K562 (cell line): ENCODE data around the gene ZDHHC16. TPM values are rescaled to one million over a fixed set of nuclear protein-coding genes. Genes with fewer than 3 reads are reported as not detected.

Source experiments
- AFF1 ChIP-seq, 2 experiments: fragments of 450-650 bp; IDR thresholded peaks; 2 replicates each; pipeline ENCODE4 v1.6.1; 2018; ENCODE audit warnings: mild to moderate bottlenecking in 2 of 2, low read depth in 1 of 2; ENCODE audit not compliant: partially characterized antibody in 2 of 2
- CTBP1 ChIP-seq: fragments of 450-650 bp; IDR thresholded peaks from 2 replicates; pipeline ENCODE4 v1.6.1; 2016; ENCODE audit warnings: borderline replicate concordance
- ESRRA ChIP-seq: fragments of 450-650 bp; IDR thresholded peaks from 2 replicates; pipeline ENCODE4 v1.6.1; 2014; ENCODE audit warnings: low read depth, mild to moderate bottlenecking, moderate library complexity, borderline replicate concordance
- MAFF ChIP-seq: IDR thresholded peaks from 2 replicates; pipeline ENCODE4 v1.6.1; 2012; ENCODE audit warnings: low read length, improper control_type of control experiment
- MNT ChIP-seq, 2 experiments: fragments of 450-650 bp; conservative IDR thresholded peaks; 2 replicates each; pipeline ENCODE4 v1.6.1; 2017; ENCODE audit warnings: mild to moderate bottlenecking in 2 of 2, moderate library complexity in 2 of 2
- RUNX1 ChIP-seq: sonication (generic); IDR thresholded peaks from 2 replicates; pipeline ENCODE4 v1.6.1; 2016; ENCODE audit warnings: antibody characterized with exemption, low read depth
- TARDBP ChIP-seq: fragments of 450-650 bp; IDR thresholded peaks from 2 replicates; pipeline ENCODE4 v1.6.1; 2016
- TRIM24 ChIP-seq, 2 experiments: fragments of 450-650 bp; IDR thresholded peaks; 2 replicates each; pipeline ENCODE4 v1.6.1; 2016
- ZBTB7A ChIP-seq: IDR thresholded peaks from 2 replicates; pipeline ENCODE4 v1.6.1; 2011; ENCODE audit warnings: low read depth, mild to moderate bottlenecking, low read length, moderate library complexity, borderline replicate concordance; ENCODE audit not compliant: control insufficient read depth
- ZMIZ1 ChIP-seq, 2 experiments: fragments of 150-350 bp in 1 of 2; IDR thresholded peaks; 2 replicates each; pipeline ENCODE4 v1.6.1; 2012 to 2016; ENCODE audit warnings: low read depth in 2 of 2, low read length in 2 of 2, mild to moderate bottlenecking in 1 of 2, moderate library complexity in 1 of 2
- ZNF175 ChIP-seq: fragments of 200-800 bp; sonication (Bioruptor generic); IDR thresholded peaks from 2 replicates; pipeline ENCODE4 v1.6.1; 2016; ENCODE audit warnings: low read depth, mild to moderate bottlenecking, missing genetic modification characterization, missing compliant biosample characterization
- ZNF586 ChIP-seq: fragments of 450-650 bp; formaldehyde crosslinking; conservative IDR thresholded peaks from 2 replicates; pipeline ENCODE4 v1.4.0; 2020; ENCODE audit warnings: mild to moderate bottlenecking, moderate library complexity
- polyA plus RNA-seq, 8 experiments: library from polyadenylated mRNA; depleted of rRNA in 4 of 8; stranded (reverse) in 5 of 8; unstranded in 3 of 8; fragments of >200 nt; fragmentation: Nextera tagmentation in 2 of 8; fragmentation: Illumina TruSeq in 1 of 8; extraction: Ambion mirVana in 2 of 8; extraction: Trizol in 1 of 8; gene quantifications; 2 replicates each; pipeline versions ENCODE4 v1.2.1 to v1.2.3, GENCODE V29; 2011 to 2014; ENCODE audit warnings: inconsistent platforms in 1 of 8, missing spikeins in 1 of 8
- total RNA-seq, 7 experiments: library from RNA; depleted of rRNA in 6 of 7; stranded (reverse); fragments of >200 nt in 6 of 7; fragmentation: Illumina TruSeq in 2 of 7; extraction: Trizol in 2 of 7; gene quantifications; 2 replicates each; pipeline versions ENCODE4 v1.2.1 to v1.2.3, GENCODE V29; 2011 to 2021; ENCODE audit warnings: low replicate concordance in 1 of 7

The ZDHHC16 gene
- total and polyA plus RNA-seq, 9 of the 15 experiments (the other 6 are each of a cell fraction or from before 2014, with no cell fraction given), result 12.5 to 33.8 (median 21.3) TPM

- TF ChIP-seq AFF1 (IDR thresholded peaks at IDR 0.05; ENCODE audit: low read depth in 1 of 2, partially characterized antibody in 2 of 2) (no peak), TARDBP (peak; percentile 44; the same call in 1 of the 2 replicates), ZNF586 (CRISPR knock-in tag) (no peak), MNT (conservative IDR thresholded peaks at IDR 0.05) (peak in 1 of 2 experiments; percentile 36; a peak in 1 of 4 replicates), ZNF175 (no peak), MAFF (no peak), TRIM24 (IDR thresholded peaks at IDR 0.05) (no peak), RUNX1 (no peak), ZBTB7A (no peak), CTBP1 (peak; percentile 91), ZMIZ1 (IDR thresholded peaks at IDR 0.05; ENCODE audit: low read depth in 2 of 2, low read length in 2 of 2) (no peak), ESRRA (peak; percentile 100)
Observed at GRCh38 chr10:97407211-97407951, 38.6 kb upstream of the ZDHHC16 start (continued).
